Amniotic epithelial cell (primary cell): ENCODE data around the gene TK1.
"Not testable (repeated sequence)": the region's sequence is repeated elsewhere in the genome, so short reads cannot be mapped to it uniquely, and the experiment has no call there.

Source experiments
- DNase-seq: peaks from one replicate; pipeline ENCODE4 v3.0.0-alpha.2; 2010; ENCODE audit warnings: low read depth

The TK1 gene

DNA sequence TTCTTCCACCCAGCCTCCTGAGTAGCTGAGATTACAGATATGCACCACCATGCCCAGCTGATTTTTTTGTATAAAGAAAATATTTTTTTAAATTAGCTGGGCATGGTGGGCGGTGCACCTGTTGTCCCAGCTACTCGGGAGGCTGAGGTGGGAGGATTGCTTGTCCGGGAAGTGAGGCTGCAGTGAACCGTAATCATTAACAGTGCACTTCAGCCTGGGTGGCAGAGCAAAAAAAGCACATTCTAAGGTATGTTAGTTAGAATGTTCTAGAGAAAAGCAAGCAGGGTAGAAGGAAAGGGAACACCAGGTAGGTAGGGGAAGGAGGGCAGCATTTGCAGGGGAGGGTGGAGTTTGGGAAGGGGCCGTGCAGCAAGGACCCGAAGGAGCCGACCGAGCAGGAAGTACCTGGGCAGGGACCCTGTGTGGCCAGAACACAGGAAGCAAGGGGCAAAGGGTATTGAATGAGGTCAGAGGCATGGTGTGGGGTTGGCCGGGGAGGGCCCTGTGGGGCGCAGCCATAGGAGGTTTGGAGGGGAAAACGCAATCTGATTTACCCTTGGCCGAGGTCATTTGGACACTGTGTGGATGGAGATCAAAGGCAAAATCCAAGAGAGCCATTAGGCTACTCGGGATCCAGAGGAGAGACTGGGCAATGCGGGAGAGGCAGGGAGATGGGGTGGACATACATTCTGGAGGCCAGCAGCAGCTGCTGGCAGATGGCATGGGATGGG, 38.4 kb downstream of the TK1 start:
- DNase-seq = no peak

DNA sequence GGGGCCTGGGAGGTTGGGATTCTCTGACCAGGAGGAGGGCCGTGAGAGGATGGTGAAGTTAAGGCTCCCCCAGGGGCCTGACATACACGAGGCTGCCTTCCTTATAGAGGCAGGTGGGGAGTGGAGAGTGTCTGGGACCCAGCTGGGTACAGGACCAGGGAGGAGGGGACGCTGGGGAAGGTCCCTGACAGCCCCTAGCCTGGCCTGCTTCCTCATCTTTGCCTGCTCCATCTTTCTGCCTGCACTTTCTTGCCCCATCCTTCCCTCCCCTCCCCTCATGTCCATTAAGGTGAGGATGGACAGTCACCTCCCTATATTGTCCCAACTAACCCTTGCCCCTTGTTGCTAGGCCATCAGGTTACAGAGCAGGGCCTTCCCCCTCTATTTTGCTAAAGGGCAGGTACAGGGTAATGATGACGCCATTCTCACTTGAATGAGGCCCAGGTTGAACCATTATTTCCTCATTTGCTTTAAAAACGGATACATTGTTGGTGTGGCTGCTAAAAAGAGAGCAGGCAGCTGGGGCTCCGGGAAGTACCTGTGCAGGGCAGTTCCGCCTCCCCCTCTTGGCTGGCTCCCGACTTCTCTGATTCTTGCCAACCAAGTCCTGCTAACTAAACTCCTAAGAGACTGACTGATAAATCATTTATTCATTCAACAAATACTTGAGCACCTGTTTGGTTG, 39.4 kb downstream of the TK1 start:
- no peak for DNase-seq

DNA sequence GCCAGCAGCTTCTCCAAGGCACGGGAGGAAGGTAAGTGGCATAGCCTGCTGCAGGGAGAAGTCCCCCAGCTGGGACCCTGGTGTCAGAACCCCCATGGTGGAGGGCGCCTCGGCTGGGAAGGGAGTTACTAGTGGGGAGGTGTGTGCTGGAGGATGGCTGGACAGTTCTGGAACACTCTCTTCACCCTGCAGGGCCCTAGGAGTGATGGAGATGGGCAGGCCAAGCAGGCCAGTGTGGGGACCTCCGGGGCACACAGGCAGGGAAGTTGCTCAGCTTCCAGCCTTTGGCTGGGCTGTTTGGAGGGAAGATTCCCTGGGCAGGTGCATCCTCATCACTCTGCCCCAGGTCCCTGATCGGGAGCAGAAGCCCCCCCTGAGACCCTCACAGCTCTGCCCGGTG, 40.0 kb downstream of the TK1 start:
- DNase-seq = no peak

DNA sequence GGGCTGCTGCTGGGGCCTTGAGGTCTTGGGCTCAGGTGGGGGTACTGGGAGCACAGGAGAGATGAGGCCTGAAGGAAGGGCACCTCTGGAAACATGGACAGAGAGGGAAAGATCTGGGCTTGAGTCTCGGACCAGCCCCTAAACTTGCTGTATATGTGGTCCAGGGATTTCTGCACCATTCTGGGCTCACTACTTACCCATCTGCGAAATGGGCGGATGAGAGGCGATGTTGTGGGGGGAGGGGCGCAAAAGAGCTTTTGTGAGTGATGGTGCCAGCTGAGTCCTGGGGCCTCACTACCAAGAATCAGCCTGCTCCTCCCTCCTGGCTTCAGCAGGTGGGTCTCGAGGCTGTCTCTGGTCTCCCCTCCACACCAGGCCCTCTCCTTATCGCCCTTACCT, 40.4 kb downstream of the TK1 start:
- no peak for DNase-seq

DNA sequence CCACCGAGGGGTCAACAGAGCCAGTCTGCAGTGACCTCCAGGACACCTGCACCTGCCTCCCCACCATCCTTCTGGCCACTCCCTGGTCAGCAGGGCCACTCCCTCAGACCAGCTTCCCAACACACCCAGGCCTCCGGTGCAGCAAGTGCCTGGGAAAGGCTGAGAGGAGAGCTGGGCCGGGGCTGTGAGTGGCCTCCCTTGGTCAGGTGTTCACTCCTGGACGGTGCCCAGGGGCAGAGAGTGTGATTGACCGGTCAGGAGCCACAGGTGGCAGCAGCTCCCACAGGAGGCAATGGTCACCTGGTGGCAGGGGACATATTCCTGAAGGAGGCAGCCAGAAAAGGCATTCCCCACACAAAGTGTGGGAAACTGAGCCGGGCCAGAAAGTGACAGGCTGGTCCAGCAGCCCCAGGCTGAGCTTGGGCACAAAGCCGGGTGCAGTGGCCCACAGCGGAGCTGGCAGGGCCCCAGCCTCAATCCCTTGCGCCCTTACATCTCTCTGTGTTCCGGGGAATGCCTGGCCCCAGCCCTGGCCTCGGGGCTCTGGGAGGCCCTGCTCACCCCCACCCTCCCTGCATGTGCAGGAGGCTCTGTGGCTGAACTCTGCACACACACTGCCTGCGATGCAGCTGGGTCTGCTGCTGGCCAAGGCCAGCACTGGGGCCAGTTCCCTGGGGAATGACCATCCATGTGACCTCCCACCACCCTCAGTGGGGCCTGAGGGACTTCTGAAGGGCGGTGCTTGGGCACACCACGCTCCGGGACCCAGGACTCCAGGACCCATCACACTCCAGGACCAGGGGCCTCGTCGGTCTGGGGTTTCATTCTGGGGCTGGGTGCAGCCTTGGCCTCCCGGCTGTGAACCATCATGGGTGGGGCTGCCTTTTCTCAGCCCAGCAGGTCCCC, 41.9 kb downstream of the TK1 start:
- DNase-seq = no peak

DNA sequence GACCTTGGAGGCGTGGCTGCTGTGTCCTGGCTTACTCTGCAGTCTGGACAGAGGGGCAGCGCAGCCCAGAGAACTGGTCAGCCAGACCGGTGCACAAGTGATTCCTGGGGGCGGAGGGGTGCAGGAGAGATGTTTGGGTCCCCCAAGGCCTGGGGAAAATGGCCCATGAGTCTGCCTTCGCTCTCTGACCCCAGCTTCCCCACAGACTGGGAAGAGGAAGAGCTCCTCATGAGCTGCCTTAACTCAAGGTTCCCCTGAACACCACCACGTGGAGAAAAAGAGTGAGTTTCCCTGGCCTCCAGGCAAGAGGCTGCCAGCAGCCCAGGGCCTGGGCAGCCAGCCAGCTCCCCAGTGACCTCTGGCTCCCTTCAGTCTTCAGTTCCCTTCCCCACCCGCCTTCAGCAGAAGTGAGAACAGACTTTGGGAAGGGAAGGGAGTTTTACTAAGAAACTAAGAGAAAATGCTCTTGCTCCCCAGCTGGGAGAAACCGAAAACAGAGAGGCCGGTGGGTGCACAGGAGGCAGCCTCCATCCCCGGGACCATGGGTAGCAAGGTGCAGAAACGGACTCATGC, 42.6 kb downstream of the TK1 start:
- peak; percentile 83 for DNase-seq

DNA sequence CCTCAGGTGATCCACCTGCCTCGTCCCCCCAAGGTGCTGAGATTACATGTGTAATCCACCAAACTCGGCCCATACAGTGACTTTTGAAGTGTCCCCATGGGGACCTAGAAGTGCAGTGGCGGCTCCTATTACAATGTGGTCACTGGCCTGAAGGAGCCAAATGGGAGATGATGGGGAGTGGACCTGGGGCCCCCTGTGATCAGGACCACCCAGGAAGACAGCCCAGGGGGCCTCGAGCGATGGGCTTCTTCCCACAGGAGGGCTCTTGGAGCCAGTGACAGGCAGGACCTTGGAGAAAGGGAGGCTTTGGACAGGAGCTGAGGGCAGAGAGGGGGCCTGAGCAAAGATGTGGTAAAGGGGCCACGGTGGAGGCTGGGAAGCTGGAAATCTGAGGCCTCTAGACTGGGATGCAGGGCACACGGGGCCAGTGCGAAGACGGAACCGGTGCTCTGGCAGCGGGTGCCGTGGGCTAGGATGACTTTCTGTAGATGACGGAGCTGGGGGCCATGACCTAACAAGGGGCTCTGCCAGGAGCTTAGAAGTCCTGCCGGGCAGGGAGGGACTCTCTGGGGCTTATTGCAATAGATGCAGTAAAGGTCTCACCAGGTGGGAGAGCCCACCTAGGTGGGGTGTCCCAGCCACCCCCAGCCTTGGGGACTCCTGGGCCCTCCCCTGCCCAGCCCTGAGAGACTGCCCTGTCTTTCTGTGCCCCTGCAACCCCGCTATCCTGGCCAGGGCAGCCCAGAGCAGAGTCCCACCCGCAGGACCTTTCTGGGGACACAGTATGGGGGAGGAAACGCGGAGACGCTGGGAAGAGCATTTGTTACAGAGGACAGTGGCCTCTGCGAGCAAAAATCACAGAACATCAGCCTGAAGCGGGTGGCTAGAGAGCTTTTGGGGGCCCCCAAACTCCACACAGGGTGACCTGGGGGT, 43.4 kb downstream of the TK1 start:
- DNase-seq = no peak

DNA sequence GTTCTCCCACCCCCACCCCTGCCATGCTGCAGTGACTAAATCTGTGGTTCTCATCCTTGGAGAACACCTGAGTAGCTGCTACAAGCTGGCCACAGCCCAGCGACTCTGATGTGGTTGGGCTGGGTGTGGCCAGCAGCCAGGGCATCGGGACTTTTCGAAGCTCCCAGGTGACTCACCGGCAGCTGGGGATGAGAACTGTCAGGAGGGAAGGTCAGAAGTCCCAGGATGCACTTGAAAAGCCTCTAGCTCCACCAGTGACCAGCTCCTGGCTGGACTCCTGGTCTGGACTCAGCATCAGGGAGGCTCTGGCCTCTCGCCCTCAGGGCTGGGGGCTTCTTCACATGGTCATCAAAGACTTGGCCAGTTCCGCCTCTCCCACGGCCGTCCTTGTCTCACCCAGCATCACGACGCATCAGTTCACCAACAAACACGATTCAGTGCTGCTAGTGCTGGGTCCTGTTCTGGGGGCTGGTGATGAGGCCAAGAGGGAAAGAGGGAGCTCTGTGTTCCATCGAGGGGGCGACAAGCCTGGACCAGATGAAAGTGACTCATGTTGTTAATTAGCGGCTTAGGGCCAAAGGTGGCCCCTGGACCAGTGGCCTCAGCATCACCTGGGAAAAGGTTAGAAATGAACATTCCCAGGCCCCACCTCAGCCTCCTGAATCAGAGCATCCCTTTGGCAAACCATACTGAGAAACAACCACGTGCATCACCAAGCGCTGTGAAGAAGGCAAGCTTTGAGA, 44.6 kb downstream of the TK1 start:
- peak; percentile 44 for DNase-seq

DNA sequence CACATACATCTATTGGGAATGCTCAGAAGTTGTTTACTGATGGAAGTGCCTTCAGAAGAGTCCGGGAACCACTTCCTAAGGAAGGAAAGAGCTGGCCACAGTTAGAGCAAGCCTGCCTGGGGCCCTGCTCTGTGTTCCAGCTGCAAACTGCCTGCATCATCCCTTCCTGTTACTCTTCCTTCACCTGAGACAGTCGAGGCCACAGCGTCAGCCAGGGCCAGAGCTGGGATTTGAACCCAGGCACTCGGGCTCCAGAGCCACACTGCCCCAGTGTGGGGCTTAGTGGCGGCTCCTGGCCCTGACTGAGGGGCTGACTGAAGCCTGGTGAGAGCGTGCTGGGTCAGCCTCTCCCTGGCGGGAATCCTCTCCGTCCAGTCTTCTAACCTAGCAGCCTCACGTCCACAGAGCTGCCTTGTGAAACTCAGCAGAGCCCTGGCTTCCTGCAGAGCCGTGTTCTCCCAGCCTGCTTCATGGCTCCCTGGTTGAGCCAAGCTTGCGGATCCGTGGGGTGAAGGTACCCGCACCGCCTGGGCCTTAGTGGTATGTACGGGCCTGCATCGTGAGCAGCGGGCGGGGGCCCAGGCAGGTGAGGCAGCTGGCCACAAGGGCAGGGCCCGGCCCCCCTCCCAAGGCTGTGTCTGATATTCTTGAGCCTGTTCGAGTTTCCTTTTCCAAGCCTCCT, 45.3 kb downstream of the TK1 start:
- DNase-seq = no peak

DNA sequence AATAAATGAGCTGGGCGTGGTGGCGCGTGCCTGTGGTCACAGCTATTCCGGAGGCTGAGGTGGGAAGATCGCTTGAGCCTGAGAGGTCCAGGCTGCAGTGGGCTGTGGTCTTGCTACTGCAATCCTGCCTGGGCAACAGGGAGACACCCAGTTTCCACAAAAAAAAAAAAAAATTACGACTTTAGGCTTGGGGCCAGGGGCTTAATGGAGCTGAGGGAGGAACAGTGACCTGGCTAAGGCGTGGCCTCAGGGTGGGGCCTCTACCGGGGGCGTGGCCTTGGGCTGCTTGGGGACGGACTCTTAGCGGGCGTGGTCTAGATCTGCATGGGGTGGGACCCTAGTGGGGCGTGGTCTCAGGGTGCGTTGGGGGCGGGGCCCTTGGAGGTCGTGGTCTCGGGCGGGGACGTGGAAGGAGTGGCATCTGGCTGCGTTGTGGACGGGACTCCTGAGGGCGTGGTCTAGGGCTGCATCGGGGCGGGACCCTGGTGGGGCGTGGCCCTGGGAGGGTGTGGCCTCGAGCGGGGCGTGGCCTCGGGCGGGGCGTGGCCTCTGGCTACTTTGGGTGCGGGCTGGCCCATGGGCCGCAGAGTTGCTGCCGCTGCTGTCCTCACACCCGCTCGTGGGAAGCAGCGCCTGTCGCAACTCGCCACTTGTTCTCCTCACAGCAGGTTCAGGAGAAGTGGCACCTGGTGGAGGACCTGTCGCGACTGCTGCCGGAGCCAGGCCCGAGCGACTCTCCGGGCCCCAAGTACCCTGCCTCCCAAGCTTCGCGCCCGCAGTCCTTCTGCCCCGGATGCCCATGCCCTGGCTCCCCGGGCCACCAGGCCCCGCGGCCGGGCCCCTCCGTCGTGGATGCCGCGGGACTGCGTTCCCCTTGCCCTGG, 46.4 kb downstream of the TK1 start:
- peak; percentile 78 for DNase-seq

DNA sequence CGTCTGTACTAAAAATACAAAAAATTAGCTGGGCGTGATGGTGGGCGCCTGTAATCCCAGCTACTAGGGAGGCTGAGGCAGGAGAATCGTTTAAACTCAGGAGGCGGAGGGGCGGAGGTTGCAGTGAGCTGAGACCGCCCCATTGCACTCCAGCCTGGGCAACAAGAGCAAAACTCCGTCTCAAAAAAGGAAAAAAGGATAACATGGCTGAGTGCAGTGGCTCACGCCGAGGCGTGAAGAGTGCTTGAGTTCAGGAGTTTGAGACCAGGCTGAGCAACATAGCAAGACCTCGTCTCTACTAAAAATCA, 47.0 kb downstream of the TK1 start:
- not testable (repeated sequence) for DNase-seq

DNA sequence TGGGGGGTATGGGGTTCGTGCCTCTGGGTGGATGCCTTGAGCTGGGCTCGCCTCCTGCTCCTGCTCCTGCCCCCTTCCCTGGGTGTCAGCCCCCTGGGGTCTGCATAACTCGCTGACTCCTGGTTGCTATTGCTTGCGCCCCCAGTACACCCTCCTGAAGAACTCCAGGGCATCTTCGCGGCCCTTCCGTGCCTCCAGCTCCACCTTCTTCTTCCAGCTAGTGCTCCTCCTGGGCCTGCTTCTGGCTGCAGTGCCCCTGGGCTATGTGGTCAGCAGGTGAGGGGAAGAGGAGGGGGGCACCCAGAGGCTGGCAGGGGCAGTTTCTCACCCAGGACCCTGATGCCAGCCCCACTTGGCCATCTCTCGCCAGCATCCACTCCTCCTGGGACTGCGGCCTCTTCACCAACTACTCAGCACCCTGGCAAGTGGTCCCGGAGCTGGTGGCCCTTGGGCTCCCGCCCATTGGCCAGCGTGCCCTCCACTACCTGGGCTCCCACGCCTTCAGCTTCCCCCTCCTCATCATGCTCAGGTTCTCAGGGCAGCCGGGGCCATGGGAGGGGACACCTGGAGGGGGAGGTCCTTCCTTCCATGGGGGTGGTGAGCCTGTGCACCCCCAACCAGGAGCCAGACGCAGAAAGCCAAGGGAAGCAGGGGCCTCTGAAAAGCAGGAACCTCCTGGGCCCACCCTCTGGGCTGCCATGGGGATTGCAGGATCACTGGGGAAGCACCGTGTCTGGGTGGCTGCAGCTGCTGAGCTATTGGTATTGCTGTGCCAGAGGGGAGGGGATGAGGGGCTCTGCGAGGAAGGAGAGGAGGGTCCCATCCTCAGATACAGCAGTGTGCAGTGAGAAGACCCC, 48.4 kb downstream of the TK1 start:
- no peak for DNase-seq

DNA sequence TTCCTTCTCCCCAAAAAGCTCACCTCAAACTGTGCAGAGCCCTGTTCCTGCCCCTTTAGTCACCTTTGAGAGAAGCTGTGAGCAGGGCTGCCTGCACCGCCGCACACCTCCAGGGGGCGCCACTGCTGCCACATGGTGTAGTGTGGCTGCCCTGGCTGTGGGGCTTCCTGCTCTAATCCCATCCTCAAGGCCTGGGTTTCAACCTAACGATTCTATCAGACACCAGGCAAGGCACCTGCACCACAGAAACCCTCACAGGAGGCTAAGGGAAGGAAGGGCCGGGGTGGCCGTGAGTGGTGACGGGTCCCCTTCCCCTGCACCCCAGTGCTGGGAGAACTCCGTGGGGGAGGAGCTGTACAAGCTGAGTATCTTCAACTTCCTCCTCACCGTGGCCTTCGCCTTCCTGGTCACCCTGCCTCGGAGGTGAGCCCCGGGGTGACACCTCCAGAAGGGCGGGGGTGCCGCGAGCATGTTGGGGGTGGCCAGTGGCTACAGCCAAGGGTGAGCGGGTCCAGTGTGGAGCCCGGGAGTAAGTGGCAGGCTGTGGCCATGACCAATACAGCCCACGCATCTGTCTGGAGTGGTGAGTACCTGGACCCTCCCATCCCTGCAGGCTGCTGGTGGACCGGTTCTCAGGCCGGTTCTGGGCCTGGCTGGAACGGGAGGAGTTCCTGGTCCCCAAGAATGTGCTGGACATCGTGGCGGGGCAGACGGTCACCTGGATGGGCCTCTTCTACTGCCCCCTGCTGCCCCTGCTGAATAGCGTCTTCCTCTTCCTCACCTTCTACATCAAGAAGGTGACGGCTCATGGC, 49.3 kb downstream of the TK1 start:
- no peak for DNase-seq

DNA sequence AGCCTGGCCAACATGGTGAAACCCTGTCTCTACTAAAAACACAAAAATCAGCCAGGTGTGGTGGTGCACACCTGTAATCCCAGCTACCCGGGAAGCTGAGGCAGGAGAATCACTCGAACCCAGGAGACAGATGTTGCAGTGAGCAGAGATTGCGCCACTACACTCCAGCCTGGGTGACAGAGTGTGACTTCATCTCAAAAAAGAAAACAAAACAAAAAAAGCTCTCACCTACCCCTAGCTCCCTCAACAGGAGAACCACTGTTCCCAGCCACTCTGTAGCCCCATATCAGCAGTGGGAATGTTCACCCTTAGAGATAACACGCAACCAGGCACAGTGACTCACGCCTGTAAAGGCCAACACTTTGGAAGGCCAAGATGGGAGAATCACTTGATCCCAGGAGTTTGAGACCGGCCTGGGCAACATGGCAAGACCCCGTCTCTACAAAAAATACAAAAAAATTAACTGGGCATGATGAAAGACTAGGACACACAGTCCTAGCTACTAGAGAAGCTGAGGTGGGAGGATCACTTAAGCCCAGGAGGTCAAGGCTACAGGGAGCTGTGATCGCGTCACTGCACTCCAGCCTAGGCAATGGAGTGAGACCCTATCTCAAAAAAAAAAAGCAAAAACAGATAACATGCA, 50.9 kb downstream of the TK1 start:
- DNase-seq = no peak

DNA sequence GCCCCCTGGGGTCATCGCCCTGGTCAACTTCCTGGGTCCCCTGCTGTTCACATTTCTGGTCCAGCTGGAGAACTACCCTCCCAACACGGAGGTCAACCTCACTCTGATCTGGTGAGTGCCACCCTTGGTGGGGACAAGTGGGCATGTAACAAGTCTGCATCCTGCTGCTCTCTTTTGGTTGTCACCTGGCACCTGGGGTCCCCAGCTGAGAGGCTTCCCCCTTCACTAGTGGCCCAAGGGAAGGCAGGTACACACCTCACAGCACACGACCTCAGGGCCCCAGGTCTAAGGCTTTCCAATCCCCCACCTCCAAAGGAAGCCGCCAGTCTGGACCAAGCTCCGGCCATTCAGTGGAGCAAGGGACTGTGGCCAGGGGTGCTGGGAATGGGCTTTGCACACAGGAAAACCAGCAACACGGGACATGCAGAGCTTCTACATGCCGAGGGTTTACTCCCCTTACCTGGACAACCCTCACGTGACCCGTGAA, 51.9 kb downstream of the TK1 start:
- DNase-seq = no peak
